OCI-LY7 (cell line): ENCODE results near the gene DHRSX.

Experiments used
- CTCF ChIP-seq: fragments of 200-600 bp; sonication (generic); conservative IDR thresholded peaks from 2 replicates; pipeline ENCODE4 v1.5.1; 2014; ENCODE audit warnings: mild to moderate bottlenecking, antibody characterized with exemption, low read length, moderate library complexity, mixed read lengths
- EZH2phosphoT487 ChIP-seq: fragments of 200-600 bp; sonication (generic); IDR thresholded peaks from 2 replicates; pipeline ENCODE4 v1.6.1; 2018; ENCODE audit warnings: low read depth, borderline replicate concordance, mild to moderate bottlenecking, mixed run types, antibody characterized with exemption, low read length, moderate library complexity, mixed read lengths

DNA sequence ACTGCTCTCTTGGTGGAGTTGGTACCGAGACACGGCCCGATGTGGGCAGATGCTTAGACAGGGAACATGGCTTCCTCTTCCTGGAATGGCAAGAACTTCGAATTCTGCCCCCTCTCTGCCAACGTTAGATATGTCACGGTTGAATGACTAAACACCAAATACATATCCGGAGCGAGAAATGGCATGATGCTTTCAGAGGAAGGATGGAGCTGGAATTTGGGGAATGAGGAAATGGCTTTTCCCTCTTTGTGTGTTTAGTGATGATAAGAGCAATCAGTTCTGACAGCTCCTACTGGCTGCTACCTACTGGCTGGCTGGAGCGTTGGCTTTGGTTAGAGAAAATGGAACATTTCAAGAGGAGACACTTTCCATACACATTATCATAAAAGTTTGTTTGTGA is 140.0 kb downstream of the DHRSX start:
- no peak for TF ChIP-seq CTCF
- TF ChIP-seq EZH2phosphoT487 = no peak
